Measurements from ENCODE around the gene TMEM132D. TPM values are rescaled to one million over a fixed set of nuclear protein-coding genes. Genes with fewer than 3 reads are reported as not detected.

Gene TMEM132D
- total and polyA plus RNA-seq, 2 of the 8 experiments (the other 6 are each of a cell fraction or from before 2014, with no cell fraction given) = 3.5 to 10.1 TPM

DNA sequence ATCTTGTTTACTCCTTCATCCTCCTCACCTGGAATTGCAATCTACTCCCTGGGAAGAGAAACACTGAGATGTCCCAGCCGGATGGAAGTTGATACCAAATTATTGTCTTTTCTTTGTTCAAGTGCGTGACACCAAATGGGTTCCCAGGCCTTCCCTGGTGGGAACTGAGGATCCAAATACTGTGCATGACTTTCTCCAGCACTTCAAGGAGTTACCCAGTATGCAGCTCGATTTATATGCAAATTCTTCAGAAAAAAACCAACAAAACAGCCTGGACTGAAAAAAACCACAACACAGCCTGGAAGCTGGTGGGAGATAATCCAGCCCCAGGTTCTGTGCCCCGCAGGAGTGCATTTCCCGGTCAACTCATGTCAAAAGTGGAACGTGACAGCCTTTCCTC, 740.0 kb downstream of the TMEM132D start:
- H3K4me1 ChIP-seq (replicated peaks in 1 of 4; ENCODE audit: control insufficient read depth in 3 of 4, insufficient read depth in 4 of 4, low read length in 3 of 4) = peaks cover 0 to 6% (median under 1%) of the 10 kb centered on the region in 4 experiments; a peak in 2 of 7 replicates
- H3K18ac ChIP-seq (ENCODE audit: extremely low read depth, low read length) = no peak overlapping the region; the same call in 1 of the 2 replicates
- no peak overlapping the region for H3K14ac ChIP-seq (ENCODE audit: insufficient read length)
- H2BK15ac ChIP-seq (ENCODE audit: low read length) = no peak overlapping the region
- peaks cover 0 to 6% of the 10 kb centered on the region in 2 experiments; a peak in 1 of 4 replicates for H3K9me3 ChIP-seq (ENCODE audit: insufficient read depth in 2 of 2, low read depth in 1 of 2, low read length in 1 of 2)
- FAIRE-seq = no peak
- CTCF ChIA-PET (ENCODE audit: partially characterized antibody) = interaction anchor here (0.9 to 1.5 kb wide), 5 partner anchors 9 to 850 kb away, joined by 3 to 5 read pairs (median 4); no protein-coding TSS in a partner anchor
- H2BK120ac ChIP-seq (replicated peaks; ENCODE audit: low read depth, low read length) = no peak overlapping the region
- H4K20me1 ChIP-seq (replicated peaks in 1 of 2; ENCODE audit: control insufficient read depth in 1 of 2, insufficient read depth in 2 of 2, low read length in 2 of 2) = no peaks in the 10 kb centered on the region
- no peak overlapping the region for H2AFZ ChIP-seq (ENCODE audit: low read length)
- H3K27me3 ChIP-seq (replicated peaks in 1 of 4; ENCODE audit: control insufficient read depth in 3 of 4, extremely low read depth in 1 of 4, insufficient read depth in 3 of 4, low read length in 3 of 4) = no peaks in the 10 kb centered on the region
- no peaks in the 10 kb centered on the region for H3K23me2 ChIP-seq (ENCODE audit: low read depth, low read length)
- no peak overlapping the region for H4K91ac ChIP-seq (replicated peaks; ENCODE audit: insufficient read length, low read length)
- H3K9ac ChIP-seq (replicated peaks in 1 of 4; ENCODE audit: extremely low read depth in 1 of 4, low read depth in 3 of 4, low read length in 3 of 4) = no peak overlapping the region
- H3K79me1 ChIP-seq (ENCODE audit: low read depth, low read length) = no peaks in the 10 kb centered on the region
- no peak overlapping the region for H3K27ac ChIP-seq (ENCODE audit: low read depth, low read length)
- no peak overlapping the region for H3K23ac ChIP-seq (ENCODE audit: insufficient read length)
- H3K4me3 ChIP-seq (ENCODE audit: extremely low read depth in 1 of 4, insufficient read depth in 2 of 4, low read depth in 3 of 4, low read length in 4 of 4) = no peak overlapping the region
- no peak overlapping the region for H3K56ac ChIP-seq (replicated peaks; ENCODE audit: insufficient read length, low read depth, low read length)
- no peak overlapping the region; a peak in 1 of 4 replicates for H3K4me2 ChIP-seq (ENCODE audit: insufficient read depth in 1 of 2, low read depth in 2 of 2, low read length in 2 of 2)
- no peak overlapping the region for H2BK20ac ChIP-seq (ENCODE audit: low read length)
- H2BK12ac ChIP-seq (ENCODE audit: low read depth, low read length) = no peak overlapping the region
- no peak overlapping the region for H2BK5ac ChIP-seq (ENCODE audit: low read depth, low read length)
- 76% methylated on average over 6 of the region's 6 CpGs; no CpG with 5 or more reads in 1 of the 2 experiments for WGBS, 2 experiments (ENCODE audit: extremely low coverage in 1 of 2, insufficient coverage in 1 of 2, insufficient read length in 1 of 2, insufficient replicate concordance in 2 of 2, low coverage in 1 of 2, low lambda C conversion rate in 2 of 2, missing lambda C conversion rate in 1 of 2)
- TF ChIP-seq HDAC2 (IDR thresholded peaks at IDR 0.05; ENCODE audit: borderline replicate concordance in 1 of 2, low read depth in 2 of 2, low read length in 2 of 2) = no peak
- TF ChIP-seq SRF (IDR thresholded peaks at IDR 0.05; ENCODE audit: low read depth, low read length) = no peak
- TF ChIP-seq POLR2AphosphoS5 (IDR thresholded peaks at IDR 0.05; ENCODE audit: low read depth, low read length) = no peak
- no peak for TF ChIP-seq BACH1 (IDR thresholded peaks at IDR 0.05; ENCODE audit: low read length)
- TF ChIP-seq HDAC6 (IDR thresholded peaks at IDR 0.05; ENCODE audit: low read depth, low read length) = no peak
- TF ChIP-seq CTBP2 (IDR thresholded peaks at IDR 0.05; ENCODE audit: borderline replicate concordance, insufficient read depth, insufficient read length, low read length) = no peak
- TF ChIP-seq BRCA1 (IDR thresholded peaks at IDR 0.05; ENCODE audit: low read depth, low read length) = no peak
- TF ChIP-seq SIN3A (conservative IDR thresholded peaks at IDR 0.05 in 1 of 2, IDR thresholded peaks at IDR 0.05 in 1 of 2; ENCODE audit: low read depth in 1 of 2, low read length in 2 of 2) = no peak
- H3K4ac ChIP-seq (replicated peaks; ENCODE audit: insufficient read length, low read depth, low read length) = no peak overlapping the region
- POLR2A ChIA-PET (ENCODE audit: partially characterized antibody) = no interaction called here
- no peaks in the 10 kb centered on the region for H3K79me2 ChIP-seq (ENCODE audit: control insufficient read depth in 1 of 2, insufficient read depth in 2 of 2, low read length in 2 of 2)
- no peak overlapping the region for H4K5ac ChIP-seq (ENCODE audit: insufficient read length, low read depth, low read length)
- no peak overlapping the region for H2AK5ac ChIP-seq (ENCODE audit: low read depth, low read length)
- no peaks in the 10 kb centered on the region for H3K36me3 ChIP-seq (ENCODE audit: control insufficient read depth in 2 of 4, insufficient read depth in 4 of 4, low read length in 3 of 4)
- no peak for DNase-seq (ENCODE audit: low read depth in 1 of 2, low spot score in 2 of 2)
- H4K8ac ChIP-seq (ENCODE audit: extremely low read depth, insufficient read depth, low read length) = no peak overlapping the region

Measured in H1 (cell line).